K562 (cell line): Measurements from ENCODE around the gene ASIC1. TPM values are rescaled to one million over a fixed set of nuclear protein-coding genes. Genes with fewer than 3 reads are reported as not detected.
A peak's percentile ranks its signal among the peaks of the same experiment; 100 is the strongest.

Experiments
- ATAC-seq: fragments of 200-7000 bp; cut with Tn5 transposase; 3 replicates; pipeline ENCODE4 v1.9.1; 2020; ENCODE audit warnings: moderate library complexity
- BruUV-seq: library from RNA; stranded (reverse); fragments of 400-500 nt; replicated peaks from 2 replicates; lab custom pipeline; 2021; lab: Mats Ljungman, UMichigan
- CTCF ChIA-PET: fragments of 300-600 bp; formaldehyde crosslinking; extraction: SDS; loops from one replicate; lab custom pipeline; 2021; ENCODE audit warnings: low intra/inter-chr PET ratio; lab: Yijun Ruan, JAX
- POLR2A ChIA-PET: fragments of 300-600, 350-650 bp; sonication (Branson Sonifier 250); formaldehyde crosslinking; extraction: SDS; loops from one replicate; lab custom pipeline; 2021; ENCODE audit warnings: antibody characterized with exemption, inconsistent platforms; lab: Yijun Ruan, JAX
- DNase-seq, 4 experiments: peaks; one replicate each; pipeline versions ENCODE4 v3.0.0 to v3.0.0-alpha.2; 2011 to 2018; ENCODE audit warnings: low spot score in 3 of 4, mixed read lengths in 3 of 4; ENCODE audit errors: extremely low read depth in 1 of 4
- FAIRE-seq: peaks from 2 replicates; lab custom pipeline; 2011; peaks lifted over from hg19 to GRCh38; lab: Jason Lieb, UNC
- H2AFZ ChIP-seq: 2 replicates; pipeline ENCODE4 v1.6.0; 2011; ENCODE audit warnings: low read depth, low read length, control low read depth, inconsistent platforms
- H3K27ac ChIP-seq: fragments of 200-600 bp; 3 replicates; pipeline ENCODE4 v1.8.0; 2011; ENCODE audit warnings: low read depth, mild to moderate bottlenecking, control low read depth, inconsistent platforms, low read length, moderate library complexity, mixed read lengths; ENCODE audit errors: extremely low read depth
- H3K27me3 ChIP-seq, 2 experiments: fragments of 300-600 bp in 1 of 2; 2 replicates in 1 of 2; 3 replicates in 1 of 2; pipeline versions ENCODE4 v1.6.0 to v1.8.0; 2011; ENCODE audit warnings: inconsistent platforms in 2 of 2, low read length in 2 of 2, mild to moderate bottlenecking in 1 of 2, mixed read lengths in 1 of 2, moderate library complexity in 1 of 2; ENCODE audit not compliant: control insufficient read depth in 2 of 2, insufficient read depth in 2 of 2
- H3K36me3 ChIP-seq: fragments of 300-600 bp; 3 replicates; pipeline ENCODE4 v1.8.0; 2011; ENCODE audit warnings: mild to moderate bottlenecking, low read length, inconsistent platforms; ENCODE audit not compliant: control insufficient read depth, insufficient read depth
- H3K4me1 ChIP-seq, 2 experiments: fragments of 200-600 bp in 1 of 2; replicated peaks in 1 of 2; 2 replicates in 1 of 2; 3 replicates in 1 of 2; pipeline versions ENCODE4 v1.5.1 to v1.8.0; 2011; ENCODE audit warnings: inconsistent platforms in 2 of 2, low read length in 2 of 2, mild to moderate bottlenecking in 1 of 2, mixed read lengths in 1 of 2, moderate library complexity in 1 of 2; ENCODE audit not compliant: control insufficient read depth in 2 of 2, insufficient read depth in 2 of 2
- H3K4me2 ChIP-seq: 2 replicates; pipeline ENCODE4 v1.6.1; 2011; ENCODE audit warnings: low read length, control low read depth, inconsistent platforms, mixed read lengths; ENCODE audit not compliant: insufficient read depth
- H3K4me3 ChIP-seq: fragments of 200-600 bp; sonication (generic), shearing (Covaris generic); 2 replicates; pipeline ENCODE4 v1.5.1; 2016; ENCODE audit warnings: control low read depth, inconsistent platforms
- H3K79me2 ChIP-seq: fragments of 200-600 bp; 3 replicates; pipeline ENCODE4 v1.8.0; 2011; ENCODE audit warnings: low read length, inconsistent platforms; ENCODE audit not compliant: control insufficient read depth, insufficient read depth
- H3K9ac ChIP-seq, 2 experiments: 2 replicates each; pipeline versions ENCODE4 v1.6.0 to v1.6.1; 2011; ENCODE audit warnings: low read depth in 2 of 2, low read length in 2 of 2, control low read depth in 1 of 2, inconsistent platforms in 1 of 2, mild to moderate bottlenecking in 1 of 2, mixed read lengths in 1 of 2; ENCODE audit not compliant: insufficient read depth in 1 of 2
- H3K9me1 ChIP-seq: one replicate; pipeline ENCODE4 v1.6.0; 2011; ENCODE audit warnings: inconsistent platforms, mild to moderate bottlenecking, low read length, moderate library complexity; ENCODE audit not compliant: control insufficient read depth, insufficient read depth
- H3K9me3 ChIP-seq: replicated peaks from 2 replicates; pipeline ENCODE4 v1.5.1; 2011; ENCODE audit warnings: low read depth, low read length, inconsistent platforms; ENCODE audit not compliant: control insufficient read depth, insufficient read depth
- H4K20me1 ChIP-seq: replicated peaks from 2 replicates; pipeline ENCODE4 v1.6.1; 2011; ENCODE audit warnings: low read length, inconsistent platforms, mixed read lengths; ENCODE audit not compliant: control insufficient read depth, insufficient read depth
- FOS ChIP-seq: IDR thresholded peaks from 3 replicates; pipeline ENCODE4 v1.6.1; 2011; ENCODE audit not compliant: insufficient read length; ENCODE audit errors: extremely low read depth
- KDM5B ChIP-seq: fragments of 200-600 bp; sonication (generic); IDR thresholded peaks from 2 replicates; pipeline ENCODE4 v1.6.1; 2012; ENCODE audit warnings: low read depth, mild to moderate bottlenecking, moderate library complexity, low read length, control low read depth, inconsistent platforms; ENCODE audit not compliant: insufficient replicate concordance
- PURB ChIP-seq: sonication (generic); formaldehyde crosslinking; IDR thresholded peaks from 2 replicates; pipeline ENCODE4 v1.9.0; 2021; ENCODE audit warnings: low read depth, mild to moderate bottlenecking, missing genetic modification reagents
- SMARCE1 ChIP-seq: fragments of 450-650 bp; IDR thresholded peaks from 2 replicates; pipeline ENCODE4 v1.7.1; 2016; ENCODE audit warnings: mild to moderate bottlenecking
- TCF7 ChIP-seq: sonication (generic); IDR thresholded peaks from 2 replicates; pipeline ENCODE4 v1.6.1; 2016; ENCODE audit warnings: antibody characterized with exemption, borderline replicate concordance
- ZNF121 ChIP-seq: sonication (generic); formaldehyde crosslinking; conservative IDR thresholded peaks from 2 replicates; pipeline ENCODE4 v1.8.0; 2022; ENCODE audit warnings: missing genetic modification reagents
- ZNF696 ChIP-seq: fragments of 250-450 bp; sonication (Bioruptor Pico); conservative IDR thresholded peaks from 2 replicates; pipeline ENCODE4 v1.4.0; 2020; ENCODE audit warnings: mild to moderate bottlenecking, moderate library complexity
- WGBS: fragments of 100-300 bp; shearing (Covaris generic); methylation state at CpG from one replicate; pipeline ENCODE4 v1.1.6; 2016; ENCODE audit warnings: low coverage, mixed read lengths; ENCODE audit not compliant: insufficient coverage; ENCODE audit errors: missing lambda C conversion rate; 5-methylcytosine and 5-hydroxymethylcytosine counted together
- in situ Hi-C: fragments of 300-500 bp; cut with MboI; formaldehyde crosslinking; loops from 4 replicates; pipeline ENCODE4 v1.15.0; 2018; ENCODE audit warnings: inconsistent platforms, mixed read lengths
- intact Hi-C: fragments of 100-400 bp; cut with micrococcal nuclease; formaldehyde crosslinking; loops from 2 replicates; pipeline ENCODE4 v1.14.2; 2022
- polyA plus RNA-seq, 8 experiments: library from polyadenylated mRNA; depleted of rRNA in 4 of 8; stranded (reverse) in 5 of 8; unstranded in 3 of 8; fragments of >200 nt; fragmentation: Nextera tagmentation in 2 of 8; fragmentation: Illumina TruSeq in 1 of 8; extraction: Ambion mirVana in 2 of 8; extraction: Trizol in 1 of 8; gene quantifications; 2 replicates each; pipeline versions ENCODE4 v1.2.1 to v1.2.3, GENCODE V29; 2011 to 2014; ENCODE audit warnings: inconsistent platforms in 1 of 8, missing spikeins in 1 of 8
- total RNA-seq, 7 experiments: library from RNA; depleted of rRNA in 6 of 7; stranded (reverse); fragments of >200 nt in 6 of 7; fragmentation: Illumina TruSeq in 2 of 7; extraction: Trizol in 2 of 7; gene quantifications; 2 replicates each; pipeline versions ENCODE4 v1.2.1 to v1.2.3, GENCODE V29; 2011 to 2021; ENCODE audit warnings: low replicate concordance in 1 of 7

The ASIC1 gene
- total and polyA plus RNA-seq, 9 of the 15 experiments (the other 6 are each of a cell fraction or from before 2014, with no cell fraction given), result 0.01 to 1.7 (median 0.45) TPM

DNA sequence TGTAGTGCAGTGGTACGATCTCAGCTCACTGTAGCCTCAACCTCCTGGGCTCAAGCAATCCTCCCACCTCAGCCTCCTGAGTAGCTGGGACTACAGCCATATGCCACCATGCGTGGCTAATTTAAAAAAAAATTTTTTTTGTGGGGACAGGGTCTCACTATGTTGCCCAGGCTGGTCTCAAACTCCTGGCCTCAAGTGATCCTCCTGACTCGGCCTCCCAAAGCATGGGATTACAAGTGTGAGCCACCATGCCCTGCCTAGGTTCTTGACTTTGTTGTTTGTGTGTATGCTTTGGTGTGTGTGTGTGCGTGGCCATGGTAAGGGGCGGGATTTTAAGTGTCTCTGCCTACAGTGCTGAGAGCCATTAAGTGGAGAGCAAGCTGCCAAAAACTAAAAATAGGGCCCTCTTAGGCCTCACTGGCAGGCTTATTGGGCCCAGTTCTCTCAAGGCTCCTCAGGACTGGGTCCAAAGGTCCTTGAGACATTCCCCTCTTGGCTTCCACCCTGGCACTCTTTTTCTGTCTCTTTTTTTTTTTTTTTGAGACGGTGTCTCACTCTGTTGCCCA, 59.7 kb downstream of the ASIC1 start:
- FAIRE-seq (no peak), DNase-seq (no peak), ATAC-seq (no peak)
- H3K4me2 ChIP-seq, result no peak overlapping the region
- no peaks in the 10 kb centered on the region for H3K27me3 ChIP-seq
- TF ChIP-seq PURB (CRISPR knock-in tag) (no peak), KDM5B (no peak), ZNF121 (CRISPR knock-in tag) (peak; percentile 83), TCF7 (no peak), FOS (no peak), SMARCE1 (no peak), ZNF696 (no peak)
- ChIA-PET CTCF (no interaction called here), POLR2A (interaction anchor here (0.6 to 1.3 kb wide), 3 partner anchors 9 to 167 kb away, joined by 3 to 4 read pairs (median 4); no protein-coding TSS in a partner anchor)
- H3K4me1 ChIP-seq, result peaks cover 4 to 17% of the 10 kb centered on the region in 2 experiments; a peak in 3 of 5 replicates
- peaks cover 42% of the 10 kb centered on the region for H3K79me2 ChIP-seq
- no peak overlapping the region for H3K27ac ChIP-seq
- H3K36me3 ChIP-seq, result peaks cover 43% of the 10 kb centered on the region; the same call in 2 of the 3 replicates
- no peak overlapping the region for H3K4me3 ChIP-seq
- no peaks in the 10 kb centered on the region for H3K9me3 ChIP-seq
- peaks cover 3% of the 10 kb centered on the region; the same call in 1 of the 2 replicates for H4K20me1 ChIP-seq
- in situ Hi-C loops, result no loop called here
- intact Hi-C loops, result no loop called here
- no TSS peak for BruUV-seq
- WGBS, result 97% methylated on average over 4 of the region's 6 CpGs
- H3K9me1 ChIP-seq, result no peaks in the 10 kb centered on the region
- no peak overlapping the region for H3K9ac ChIP-seq
- H2AFZ ChIP-seq, result no peak overlapping the region
